ENCODE results near the gene SF1.

DNA sequence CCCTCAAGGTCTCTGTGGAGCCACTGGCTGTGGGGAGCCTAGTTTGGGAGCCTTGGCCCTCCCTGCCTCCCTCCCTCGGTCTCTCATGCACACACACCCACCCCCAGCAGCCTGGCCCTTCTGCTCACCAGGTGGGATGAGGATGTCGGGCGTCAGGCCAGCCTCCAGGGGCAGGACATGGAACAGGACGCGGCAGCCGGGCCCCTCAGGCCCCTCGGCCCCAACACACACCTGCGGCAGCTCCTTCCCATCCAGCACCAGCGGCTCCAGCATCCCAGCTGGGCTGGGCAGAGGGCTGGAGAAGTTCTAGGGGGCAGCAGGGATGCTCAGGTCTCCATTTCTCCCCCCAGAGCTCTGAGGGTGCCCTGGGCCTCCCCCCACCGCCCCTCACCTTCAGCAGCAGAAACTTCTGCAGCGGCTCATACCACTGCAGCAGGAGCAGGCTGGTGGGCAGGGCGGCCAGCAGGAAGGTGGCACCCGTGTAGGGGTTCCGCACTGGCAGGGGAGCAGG lies 13.5 kb upstream of the SF1 start:
- TF ChIP-seq, protein P1, sequence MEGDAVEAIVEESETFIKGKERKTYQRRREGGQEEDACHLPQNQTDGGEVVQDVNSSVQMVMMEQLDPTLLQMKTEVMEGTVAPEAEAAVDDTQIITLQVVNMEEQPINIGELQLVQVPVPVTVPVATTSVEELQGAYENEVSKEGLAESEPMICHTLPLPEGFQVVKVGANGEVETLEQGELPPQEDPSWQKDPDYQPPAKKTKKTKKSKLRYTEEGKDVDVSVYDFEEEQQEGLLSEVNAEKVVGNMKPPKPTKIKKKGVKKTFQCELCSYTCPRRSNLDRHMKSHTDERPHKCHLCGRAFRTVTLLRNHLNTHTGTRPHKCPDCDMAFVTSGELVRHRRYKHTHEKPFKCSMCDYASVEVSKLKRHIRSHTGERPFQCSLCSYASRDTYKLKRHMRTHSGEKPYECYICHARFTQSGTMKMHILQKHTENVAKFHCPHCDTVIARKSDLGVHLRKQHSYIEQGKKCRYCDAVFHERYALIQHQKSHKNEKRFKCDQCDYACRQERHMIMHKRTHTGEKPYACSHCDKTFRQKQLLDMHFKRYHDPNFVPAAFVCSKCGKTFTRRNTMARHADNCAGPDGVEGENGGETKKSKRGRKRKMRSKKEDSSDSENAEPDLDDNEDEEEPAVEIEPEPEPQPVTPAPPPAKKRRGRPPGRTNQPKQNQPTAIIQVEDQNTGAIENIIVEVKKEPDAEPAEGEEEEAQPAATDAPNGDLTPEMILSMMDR (IDR thresholded peaks at IDR 0.05): no peak
- no peak for TF ChIP-seq ZFX (IDR thresholded peaks at IDR 0.05; ENCODE audit: borderline replicate concordance)

Measured in 22Rv1 (cell line).